GM18868 (cell line): ENCODE data around the gene ALG2.

ENCODE experiments used
- ATAC-seq: cut with Tn5 transposase; IDR thresholded peaks from one replicate; pipeline ENCODE4 v1.9.1; 2021; ENCODE audit warnings: mild to moderate bottlenecking, moderate library complexity; ENCODE audit not compliant: unreplicated experiment

ALG2 gene

DNA sequence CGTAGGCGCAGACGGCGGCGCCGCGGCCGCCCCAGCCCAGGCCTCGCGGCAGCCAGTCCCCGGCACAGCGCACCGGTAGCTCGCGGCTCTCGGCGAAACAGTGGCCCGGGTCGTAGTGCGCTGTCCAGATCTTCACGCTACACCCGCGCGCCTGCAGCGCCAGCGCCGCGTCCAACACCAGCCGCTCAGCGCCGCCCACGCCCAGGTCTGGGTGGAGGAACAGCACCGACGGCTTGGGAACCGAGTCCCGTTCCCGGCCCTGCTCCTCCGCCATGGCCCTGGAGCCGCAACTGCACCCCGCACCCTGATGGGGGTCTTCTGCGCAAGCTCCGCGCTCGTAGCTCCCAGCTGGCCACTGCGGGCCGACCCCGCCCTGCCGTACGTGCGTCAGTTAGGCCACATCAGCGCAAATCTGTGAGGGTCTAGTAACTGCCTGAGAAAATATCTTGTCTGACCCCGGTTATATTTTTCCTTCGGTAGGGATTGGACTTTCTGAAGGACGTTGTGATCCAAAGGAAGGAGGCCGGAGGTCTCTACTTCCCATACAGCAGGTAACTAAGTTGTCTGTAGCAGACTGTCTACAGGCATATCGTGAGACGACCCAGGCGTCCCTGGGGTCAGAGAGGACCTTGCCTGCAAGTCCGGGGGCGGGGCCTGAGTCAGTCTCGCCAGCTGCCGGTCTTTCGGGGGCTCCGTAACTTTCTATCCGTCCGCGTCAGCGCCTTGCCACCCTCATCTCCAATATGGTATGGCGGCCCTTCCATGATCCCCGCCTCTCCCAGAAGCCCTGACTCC is at the start of gene ALG2, which contains the start of gene SEC61B:
Gene ALG2 (minus strand): TSS at position 322 of the 795 bp plus-strand sequence. CDS start 48 bp downstream, at position 274.
Gene SEC61B (plus strand): TSS at position 662 of the 795 bp plus-strand sequence. CDS start 82 bp downstream, at position 744.
- ATAC-seq = peak; percentile 93

DNA sequence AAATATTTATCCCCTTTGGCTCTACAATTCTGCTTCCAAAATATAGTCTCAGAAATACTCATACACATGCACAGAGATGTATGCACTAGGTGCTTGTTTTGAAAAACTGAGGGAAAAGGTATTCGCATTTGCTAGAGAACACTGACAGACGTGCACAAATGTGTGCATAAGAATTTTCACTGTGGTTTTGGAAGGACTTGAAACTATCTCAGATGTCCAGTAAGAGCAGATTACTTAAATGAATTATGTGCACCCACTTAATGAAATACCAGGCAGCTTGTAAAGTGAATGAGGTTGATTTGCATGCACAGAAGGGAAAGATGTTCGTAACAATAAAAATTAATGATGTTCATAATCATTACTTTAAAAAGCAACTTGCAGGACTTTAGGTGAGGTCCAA is 48.7 kb upstream of the ALG2 start:
- ATAC-seq = no peak

GRCh38 chr9:99269416-99269815 is 47.7 kb upstream of the ALG2 start:
- no peak for ATAC-seq

- ATAC-seq = peak; percentile 61
Observed at GRCh38 chr9:99266255-99267023, 44.7 kb upstream of the ALG2 start.

DNA sequence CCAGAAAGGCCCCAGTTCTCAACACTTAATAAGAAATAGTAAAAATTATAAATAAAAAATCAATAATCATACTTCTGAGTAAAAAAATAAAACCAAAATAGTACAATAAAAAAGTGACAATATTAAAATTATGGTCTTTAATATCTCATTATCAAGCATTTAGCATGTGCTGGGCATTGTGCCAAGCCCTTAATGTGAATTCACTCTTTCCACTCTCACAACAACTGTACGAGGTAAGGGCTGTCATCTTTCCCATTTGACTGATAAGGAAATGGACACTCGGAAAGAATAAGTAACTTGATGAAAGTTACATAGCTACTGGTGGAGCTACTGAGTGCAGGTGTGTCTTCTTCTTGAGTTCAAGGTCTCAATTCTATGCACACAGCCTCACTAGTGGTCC is 43.9 kb upstream of the ALG2 start:
- no peak for ATAC-seq

GRCh38 chr9:99264070-99264680 is 42.4 kb upstream of the ALG2 start:
- ATAC-seq = no peak

GRCh38 chr9:99262949-99263418 is 41.2 kb upstream of the ALG2 start:
- ATAC-seq = peak; percentile 39

DNA sequence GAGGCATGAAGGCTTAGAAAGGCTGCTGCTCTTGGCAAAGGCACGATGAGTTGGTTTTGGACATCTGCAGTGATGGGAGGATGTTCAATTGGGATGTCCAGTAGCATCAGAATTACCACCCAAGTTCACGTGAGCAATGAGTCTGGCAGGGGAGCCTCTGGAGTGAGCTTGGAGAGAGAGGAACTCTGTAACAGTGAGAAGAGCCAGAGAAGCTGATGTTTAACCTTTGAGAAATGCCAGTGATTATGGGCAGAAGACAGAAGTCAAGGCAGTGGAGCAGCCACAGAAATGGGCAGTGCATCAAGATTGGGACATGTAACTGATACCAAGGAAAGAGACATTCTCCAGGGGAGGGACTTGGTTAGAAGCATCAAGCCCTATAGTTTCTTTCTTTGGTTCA is 40.2 kb upstream of the ALG2 start:
- no peak for ATAC-seq

DNA sequence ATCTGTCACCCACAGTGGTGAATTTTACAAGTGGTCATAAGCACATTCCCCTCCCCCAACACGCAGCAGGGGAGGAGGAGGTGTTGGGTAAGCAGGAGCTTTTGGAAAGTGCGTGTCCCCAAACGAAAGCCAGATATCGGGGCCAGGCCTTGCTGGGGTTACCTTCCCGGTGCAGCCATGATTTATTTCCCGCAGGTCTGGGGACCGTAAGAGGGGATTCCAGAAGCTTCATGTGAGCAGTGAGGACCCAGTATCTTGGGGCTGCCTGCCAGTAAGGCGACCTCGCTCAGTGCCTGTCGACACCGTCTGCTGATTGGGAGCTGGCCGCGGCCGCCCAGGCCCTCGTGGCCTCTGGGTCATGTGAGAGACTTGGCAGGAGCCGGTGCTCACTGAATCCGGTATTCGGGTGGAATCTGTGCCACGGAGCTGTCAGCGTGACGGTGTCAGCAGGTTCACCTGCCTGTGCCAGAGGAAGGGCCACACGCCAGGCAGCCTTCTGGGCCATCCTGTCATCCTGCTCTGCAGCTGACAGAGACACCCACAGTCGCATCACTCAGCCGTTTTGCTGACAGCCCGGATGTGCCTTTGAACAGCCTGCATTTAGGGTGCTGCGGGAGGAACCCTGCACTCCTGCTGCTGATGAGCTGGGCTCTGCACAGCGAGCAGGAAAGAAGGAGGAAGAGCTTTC is 37.6 kb upstream of the ALG2 start:
- ATAC-seq = peak; percentile 58

DNA sequence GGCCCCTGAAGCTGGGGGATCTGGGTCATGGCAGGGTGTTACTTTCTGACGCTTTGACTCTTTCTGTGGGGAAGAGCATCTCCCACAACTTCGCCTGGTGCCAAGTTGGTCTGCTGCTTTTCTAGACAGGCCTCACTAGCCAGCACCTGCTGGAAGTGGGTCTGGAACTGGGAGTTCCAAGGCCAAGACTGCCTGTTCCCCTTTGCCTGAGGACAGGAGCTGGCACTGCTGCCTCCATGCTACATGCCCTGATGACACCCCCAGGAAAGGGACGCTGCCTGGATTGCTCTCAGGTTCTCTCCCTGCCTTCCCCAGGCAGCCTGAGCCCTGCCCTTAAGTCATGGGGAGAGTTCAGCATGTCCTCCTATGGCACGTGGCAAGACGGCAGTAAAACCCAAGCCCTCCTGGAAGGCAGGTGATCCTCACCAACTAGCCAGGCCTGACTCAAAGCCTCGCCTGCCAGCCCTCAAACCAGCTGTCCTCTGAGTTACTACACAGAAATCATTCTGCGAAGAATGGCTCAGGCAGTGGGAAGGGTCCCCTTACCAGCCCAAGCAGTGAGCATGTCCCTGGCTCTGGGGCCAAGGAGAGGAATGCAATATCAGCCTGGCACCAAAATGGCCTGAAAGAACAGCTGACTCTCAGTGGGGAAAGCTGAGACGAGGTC is 36.1 kb upstream of the ALG2 start:
- no peak for ATAC-seq

GRCh38 chr9:99255651-99256050 is 33.9 kb upstream of the ALG2 start:
- ATAC-seq = no peak

DNA sequence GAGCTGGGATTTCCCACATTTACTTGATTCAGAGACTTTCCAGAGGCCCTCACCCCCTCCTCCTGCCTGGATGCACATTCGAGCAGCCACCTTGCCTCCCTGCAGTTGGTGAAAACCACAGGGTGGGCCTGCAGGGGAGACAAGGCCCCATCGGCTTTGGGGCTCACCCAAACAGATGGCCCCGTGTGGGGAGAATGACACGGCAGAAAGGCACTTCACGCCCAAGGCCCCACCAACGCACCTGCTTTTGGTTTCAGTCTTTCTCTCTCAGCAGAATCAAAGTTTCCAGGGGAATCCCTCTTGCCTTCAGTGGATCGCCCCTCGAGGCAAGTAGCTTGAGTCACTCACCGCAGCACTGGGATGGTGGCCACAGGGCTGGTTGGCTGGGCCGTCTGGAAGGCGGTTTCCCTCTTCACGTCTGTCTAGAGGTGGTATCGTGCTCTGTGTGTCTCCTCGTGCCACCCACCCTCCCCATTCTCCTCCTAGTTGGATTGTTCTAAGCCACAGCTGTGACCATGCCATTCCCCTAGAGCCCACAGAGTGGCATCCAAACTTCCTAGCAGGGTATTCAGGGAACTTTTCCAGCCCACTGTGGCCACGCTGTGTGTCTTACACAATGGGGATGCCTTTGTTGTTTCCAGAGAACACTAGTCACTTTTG is 32.2 kb upstream of the ALG2 start:
- peak; percentile 87 for ATAC-seq

DNA sequence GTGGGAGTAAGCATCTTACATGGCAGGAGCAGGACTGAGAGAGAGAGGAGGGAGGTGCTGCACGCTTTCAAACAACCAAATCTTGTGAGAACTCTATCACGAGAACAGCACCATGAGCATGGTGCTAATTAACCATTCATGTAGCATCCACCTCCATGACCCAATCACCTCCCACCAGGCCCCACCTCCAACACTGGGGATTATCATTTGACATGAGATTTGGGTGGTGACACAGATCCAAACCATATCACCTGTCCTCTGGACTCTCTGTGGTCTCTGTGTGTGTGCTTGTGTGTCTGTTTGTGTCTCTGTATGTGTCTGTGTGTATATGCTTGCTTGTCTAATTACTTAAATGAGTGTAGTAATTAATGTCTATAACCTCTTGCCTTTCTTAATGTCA is 31.4 kb upstream of the ALG2 start:
- peak; percentile 35 for ATAC-seq

DNA sequence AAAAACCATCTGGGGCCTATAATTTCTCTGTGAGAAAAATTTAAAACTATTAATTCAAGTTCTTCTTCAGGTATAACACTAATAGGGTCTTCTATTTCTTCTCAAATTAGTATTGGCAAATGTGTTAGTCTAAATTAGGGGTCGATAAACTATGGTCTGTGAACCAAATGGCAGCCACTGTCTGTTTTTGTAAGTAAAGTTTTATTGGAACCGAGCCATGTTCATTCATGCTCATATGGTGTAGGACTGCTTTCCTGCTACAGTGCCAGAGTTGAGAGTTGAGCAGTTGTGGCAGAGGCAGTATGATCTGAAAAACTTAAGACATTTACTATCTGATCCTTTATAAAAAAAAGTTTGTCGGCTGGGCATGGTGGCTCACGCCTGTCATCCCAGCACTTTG is 29.4 kb upstream of the ALG2 start:
- ATAC-seq = no peak

- no peak for ATAC-seq
Observed at GRCh38 chr9:99249619-99250018, 27.9 kb upstream of the ALG2 start.

DNA sequence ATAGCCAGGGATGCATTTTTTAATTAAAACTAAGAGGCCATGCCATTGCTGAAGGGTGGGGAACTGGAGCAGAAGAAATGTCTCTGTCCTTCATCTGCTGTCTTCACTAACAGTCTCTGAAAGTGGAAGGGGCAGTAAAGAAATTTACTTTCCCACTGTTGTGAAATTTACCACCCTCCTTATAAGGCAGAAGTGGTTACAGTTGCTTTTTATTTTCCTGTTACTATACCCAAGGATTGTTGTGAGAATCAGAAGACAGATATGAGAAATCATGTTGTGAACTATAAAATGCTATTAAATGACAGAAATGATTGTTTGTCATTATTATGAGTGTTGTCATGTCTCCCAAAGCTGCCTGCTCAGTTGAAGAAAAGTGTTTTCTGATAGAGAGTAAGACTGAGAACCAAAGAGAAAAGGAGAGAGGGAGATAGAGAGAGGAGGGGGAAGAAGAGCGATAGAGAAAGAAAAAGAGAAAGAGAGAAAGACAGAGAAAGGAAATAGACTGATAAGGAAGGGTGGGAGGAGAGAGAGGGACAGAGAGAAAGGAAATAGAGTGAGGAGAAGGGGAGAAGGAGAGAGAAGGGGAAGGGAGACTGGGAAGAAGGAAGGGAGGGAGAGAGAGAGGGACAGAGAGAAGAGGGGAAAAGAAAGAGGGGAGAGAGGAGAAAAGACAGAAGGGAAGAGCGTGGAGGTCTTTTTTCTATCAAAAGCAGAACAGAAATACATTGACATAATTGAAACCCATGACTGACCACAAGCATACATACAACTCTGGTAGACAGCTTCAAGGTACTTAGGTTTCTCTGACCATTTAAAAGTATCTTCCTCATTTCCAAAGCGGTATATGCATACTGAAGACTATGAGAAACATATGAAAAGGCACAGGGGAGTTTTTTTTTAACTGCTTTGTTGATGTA is 22.9 kb upstream of the ALG2 start:
- ATAC-seq = peak; percentile 96

DNA sequence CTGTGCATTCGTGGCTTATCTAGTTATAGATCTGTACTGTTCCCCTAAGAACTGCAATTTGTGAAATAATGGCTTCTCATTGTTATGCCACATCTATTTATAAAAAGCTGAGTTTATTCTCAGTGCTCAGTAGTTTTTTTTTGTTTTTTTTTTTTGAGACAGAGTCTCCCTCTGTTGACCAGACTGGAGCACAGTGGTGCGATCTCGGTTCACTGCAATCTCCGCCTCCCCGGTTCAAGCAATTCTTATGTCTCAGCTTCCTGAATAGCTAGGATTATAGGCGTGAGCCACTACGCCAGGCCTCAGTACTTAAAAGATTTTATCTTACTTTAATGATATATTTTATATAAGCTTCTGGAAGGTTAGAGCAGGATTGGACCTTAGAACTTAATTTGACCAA is 19.4 kb upstream of the ALG2 start:
- no peak for ATAC-seq

- ATAC-seq = no peak
Observed at GRCh38 chr9:99239341-99240060, 17.8 kb upstream of the ALG2 start.
